Fibroblast of skin of abdomen (primary cell): ENCODE data around the gene PXK.
A peak's percentile ranks its signal among the peaks of the same experiment; 100 is the strongest.

Experiments
- DNase-seq: peaks from one replicate; pipeline ENCODE4 v3.0.0-alpha.2; 2013

PXK gene

GRCh38 chr3:58349792-58350626 is 17.3 kb downstream of the PXK start:
- DNase-seq = no peak

- peak; percentile 23 for DNase-seq
These were observed 17.9 kb downstream of the PXK start for GRCh38 chr3:58350627-58351013.

GRCh38 chr3:58351920-58352319 is 19.2 kb downstream of the PXK start:
- no peak for DNase-seq

- no peak for DNase-seq
These were observed 19.9 kb downstream of the PXK start for GRCh38 chr3:58352626-58353025.

- DNase-seq = peak; percentile 49
These were observed 21.2 kb downstream of the PXK start for GRCh38 chr3:58353722-58354553.

- no peak for DNase-seq
These were observed 22.5 kb downstream of the PXK start for GRCh38 chr3:58355179-58355578.

GRCh38 chr3:58356054-58356453 is 23.4 kb downstream of the PXK start:
- DNase-seq = no peak

- no peak for DNase-seq
These were observed 24.7 kb downstream of the PXK start for GRCh38 chr3:58357402-58357801.

GRCh38 chr3:58358092-58358491 is 25.4 kb downstream of the PXK start:
- DNase-seq = no peak

- DNase-seq = no peak
These were observed 26.1 kb downstream of the PXK start for GRCh38 chr3:58358808-58359207.

- DNase-seq = no peak
These were observed 26.9 kb downstream of the PXK start for GRCh38 chr3:58359621-58360020.

- DNase-seq = no peak
These were observed 29.2 kb downstream of the PXK start for GRCh38 chr3:58361866-58362265.

- DNase-seq = peak; percentile 25
These were observed 34.0 kb downstream of the PXK start for GRCh38 chr3:58366699-58367098.

- no peak for DNase-seq
These were observed 36.3 kb downstream of the PXK start for GRCh38 chr3:58369038-58369437.

GRCh38 chr3:58369876-58370275 is 37.2 kb downstream of the PXK start:
- DNase-seq = no peak

- no peak for DNase-seq
These were observed 37.7 kb downstream of the PXK start for GRCh38 chr3:58370407-58370806.

GRCh38 chr3:58371754-58372153 is 39.1 kb downstream of the PXK start:
- DNase-seq = no peak

- DNase-seq = no peak
These were observed 42.6 kb downstream of the PXK start for GRCh38 chr3:58375254-58375653.

- DNase-seq = no peak
These were observed 44.5 kb downstream of the PXK start for GRCh38 chr3:58377168-58377567.

- no peak for DNase-seq
These were observed 45.1 kb downstream of the PXK start for GRCh38 chr3:58377750-58378149.

- DNase-seq = no peak
These were observed 46.8 kb downstream of the PXK start for GRCh38 chr3:58379351-58380073.

- peak; percentile 27 for DNase-seq
These were observed 50.8 kb downstream of the PXK start for GRCh38 chr3:58383476-58383875.

GRCh38 chr3:58383904-58384303 is 51.2 kb downstream of the PXK start:
- DNase-seq = peak; percentile 99
